HUES64 (cell line): Measurements from ENCODE around the gene C1QTNF12.

Source experiments
- H3K27ac ChIP-seq: 2 replicates; pipeline ENCODE4 v1.7.0; 2013; ENCODE audit warnings: low read depth, low read length, inconsistent platforms
- H3K27me3 ChIP-seq: 2 replicates; pipeline ENCODE4 v1.6.1; 2013; ENCODE audit warnings: mild to moderate bottlenecking, low read length; ENCODE audit not compliant: insufficient read depth
- H3K36me3 ChIP-seq: 2 replicates; pipeline ENCODE4 v1.6.1; 2013; ENCODE audit warnings: mild to moderate bottlenecking, low read length; ENCODE audit not compliant: insufficient read depth
- H3K4me1 ChIP-seq: 2 replicates; pipeline ENCODE4 v1.6.1; 2013; ENCODE audit warnings: mild to moderate bottlenecking, low read length, moderate library complexity; ENCODE audit not compliant: insufficient read depth
- H3K4me3 ChIP-seq: 2 replicates; pipeline ENCODE4 v1.5.1; 2013; ENCODE audit warnings: mild to moderate bottlenecking, low read length, moderate library complexity
- H3K9ac ChIP-seq: 2 replicates; pipeline ENCODE4 v1.6.1; 2013; ENCODE audit warnings: mild to moderate bottlenecking, low read depth, low read length
- H3K9me3 ChIP-seq: 2 replicates; pipeline ENCODE4 v1.6.1; 2013; ENCODE audit warnings: low read depth, low read length; ENCODE audit not compliant: insufficient read depth
- WGBS: fragments of 150-250, 120-280 bp; methylation state at CpG from one replicate; pipeline ENCODE4 v1.1.7; 2013; ENCODE audit warnings: missing lambda C conversion rate; 5-methylcytosine and 5-hydroxymethylcytosine counted together

Gene C1QTNF12

DNA sequence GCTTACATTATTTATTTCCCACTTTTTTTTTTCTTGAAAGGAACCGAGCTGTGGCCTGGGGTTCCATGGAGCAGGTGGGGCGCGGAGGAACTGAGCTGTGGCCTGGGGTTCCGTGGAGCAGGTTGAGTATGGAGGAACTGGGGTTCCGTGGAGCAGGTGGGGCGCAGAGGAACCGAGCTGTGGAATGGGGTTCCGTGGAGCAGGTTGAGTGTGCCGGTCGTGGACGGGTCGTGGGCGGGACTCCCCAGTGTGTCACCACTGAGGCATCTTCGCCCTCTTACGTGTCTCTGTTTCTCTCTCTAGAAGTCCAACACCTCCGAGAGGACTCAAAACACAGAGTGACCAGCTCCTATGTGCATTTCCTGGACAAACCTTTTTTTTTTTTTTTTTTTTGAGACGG is 32.5 kb upstream of the C1QTNF12 start:
- H3K36me3 ChIP-seq, result no peaks in the 10 kb centered on the region
- no peaks in the 10 kb centered on the region for H3K9me3 ChIP-seq
- no peaks in the 10 kb centered on the region for H3K4me1 ChIP-seq
- no peak overlapping the region for H3K27ac ChIP-seq
- H3K9ac ChIP-seq, result no peak overlapping the region
- WGBS, result 93% methylated on average over 16 of the region's 17 CpGs
- H3K27me3 ChIP-seq, result no peaks in the 10 kb centered on the region
- no peak overlapping the region for H3K4me3 ChIP-seq

GRCh38 chr1:1278620-1279019 is 32.1 kb upstream of the C1QTNF12 start:
- 94% methylated on average over 13 of the region's 13 CpGs for WGBS
- Histone ChIP-seq H3K4me1 (no peaks in the 10 kb centered on the region), H3K9me3 (no peaks in the 10 kb centered on the region), H3K36me3 (no peaks in the 10 kb centered on the region), H3K27me3 (no peaks in the 10 kb centered on the region), H3K9ac (no peak overlapping the region), H3K27ac (no peak overlapping the region), H3K4me3 (no peak overlapping the region)

GRCh38 chr1:1275836-1276235 is 29.3 kb upstream of the C1QTNF12 start:
- H3K9ac ChIP-seq, result no peak overlapping the region

GRCh38 chr1:1274931-1275431 is 28.5 kb upstream of the C1QTNF12 start:
- Histone ChIP-seq H3K4me3 (no peak overlapping the region), H3K9ac (no peak overlapping the region), H3K4me1 (no peaks in the 10 kb centered on the region; the same call in 1 of the 2 replicates), H3K27ac (no peak overlapping the region), H3K27me3 (no peaks in the 10 kb centered on the region), H3K9me3 (no peaks in the 10 kb centered on the region), H3K36me3 (peaks cover 9% of the 10 kb centered on the region; the same call in 1 of the 2 replicates)
- WGBS, result 97% methylated on average over 15 of the region's 15 CpGs

More at GRCh38 chr1:1275836-1276235, 29.3 kb upstream of the C1QTNF12 start:
- Histone ChIP-seq H3K4me3 (no peak overlapping the region), H3K27me3 (no peaks in the 10 kb centered on the region), H3K36me3 (peaks cover 9% of the 10 kb centered on the region; the same call in 1 of the 2 replicates), H3K27ac (no peak overlapping the region), H3K9me3 (no peaks in the 10 kb centered on the region), H3K4me1 (no peaks in the 10 kb centered on the region; the same call in 1 of the 2 replicates)
- 91% methylated on average over 9 of the region's 9 CpGs for WGBS

DNA sequence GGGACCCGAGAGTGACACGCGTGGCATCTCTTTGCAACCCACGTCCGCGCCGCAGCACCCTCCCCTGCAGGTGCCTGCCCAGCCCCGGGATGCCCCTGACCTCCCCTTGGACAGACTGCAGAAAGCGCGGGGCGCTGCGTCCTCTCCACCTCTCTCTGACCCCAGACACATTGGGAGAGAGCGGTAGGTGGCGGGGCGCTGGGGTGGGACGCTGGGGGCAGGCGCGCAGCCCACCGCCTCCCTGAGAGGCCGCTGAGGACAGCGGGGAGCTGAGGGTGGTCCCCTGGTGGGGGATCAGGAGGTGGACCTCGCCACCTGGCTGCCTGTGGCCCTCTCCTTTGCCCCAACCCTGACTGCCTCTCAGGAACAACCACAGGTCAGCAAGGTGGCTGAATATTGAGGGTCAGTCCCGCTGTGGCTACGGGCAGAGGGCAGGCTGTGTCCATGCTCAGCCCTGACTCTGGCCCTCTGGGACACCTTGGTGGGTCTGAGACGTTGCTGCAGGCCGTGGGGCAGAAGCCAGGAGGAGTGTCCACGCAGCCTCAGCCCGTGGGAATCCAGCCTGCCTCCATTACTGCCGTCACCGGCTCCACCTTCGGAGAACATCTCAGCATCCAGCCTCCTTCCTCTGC is 27.9 kb upstream of the C1QTNF12 start:
- H3K27ac ChIP-seq, result no peak overlapping the region
- H3K9me3 ChIP-seq, result no peaks in the 10 kb centered on the region

DNA sequence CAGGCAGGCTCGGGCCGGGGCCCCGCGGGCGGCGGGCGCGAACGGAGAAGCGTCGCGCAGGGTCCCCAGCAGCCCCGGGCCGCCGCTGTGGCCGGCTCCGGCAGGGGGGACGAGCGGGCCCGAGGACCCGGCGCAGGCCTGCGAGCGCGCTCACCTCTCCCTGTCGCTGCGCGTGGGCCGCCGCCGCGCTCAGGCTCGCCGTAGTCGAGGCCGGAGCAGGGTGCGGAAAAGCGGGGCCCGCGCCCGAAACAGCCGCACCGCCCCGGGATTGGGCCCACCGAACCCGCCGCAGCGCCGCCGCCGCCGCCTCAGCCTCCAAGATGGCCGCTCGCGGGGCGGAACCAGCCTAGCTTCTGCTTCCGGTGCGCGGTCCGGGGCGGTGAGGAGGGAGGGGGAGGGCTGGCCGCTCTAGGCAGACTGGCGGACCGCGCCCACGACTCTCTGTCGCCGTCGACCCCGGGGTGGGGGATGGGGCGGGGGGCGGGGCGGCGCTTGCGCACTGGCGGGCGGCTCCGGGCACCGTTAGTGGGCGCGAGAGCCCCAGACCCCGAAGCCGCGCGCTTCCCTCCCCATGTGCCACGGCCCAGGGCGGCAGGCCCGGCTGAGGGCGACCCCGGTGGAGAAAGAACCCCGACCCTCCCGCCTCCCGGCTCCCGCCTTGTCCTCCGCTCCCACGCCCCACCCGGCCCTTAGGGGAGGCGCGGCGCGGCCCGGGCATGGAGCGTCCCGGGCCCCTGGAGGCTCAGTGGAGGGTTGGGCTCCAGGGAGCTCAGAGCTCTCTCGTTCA is 27.2 kb upstream of the C1QTNF12 start, which contains the start of gene UBE2J2:
TSS of gene UBE2J2 (minus strand) at position 343 of the 787 bp plus-strand sequence. CDS start 5,862 bp downstream, outside the sequence.
- H3K4me1 ChIP-seq, result no peaks in the 10 kb centered on the region; the same call in 1 of the 2 replicates
- peaks cover 10% of the 10 kb centered on the region for H3K36me3 ChIP-seq
- H3K9ac ChIP-seq, result peak within 1 kb of the TSS; percentile 98
- H3K9me3 ChIP-seq, result no peaks in the 10 kb centered on the region
- WGBS, result under 1% methylated on average over 103 of the region's 105 CpGs
- H3K27ac ChIP-seq, result peak within 1 kb of the TSS; percentile 68
- H3K27me3 ChIP-seq, result no peaks in the 10 kb centered on the region
- H3K4me3 ChIP-seq, result peak within 1 kb of the TSS; percentile 95

More for the DNA sequence above, 27.9 kb upstream of the C1QTNF12 start:
- peak overlapping the region; percentile 74 for H3K9ac ChIP-seq
- no peaks in the 10 kb centered on the region; the same call in 1 of the 2 replicates for H3K4me1 ChIP-seq
- H3K4me3 ChIP-seq, result peak overlapping the region; percentile 95
- H3K36me3 ChIP-seq, result peaks cover 9% of the 10 kb centered on the region; the same call in 1 of the 2 replicates
- no peaks in the 10 kb centered on the region for H3K27me3 ChIP-seq
- WGBS, result 34% methylated on average over 27 of the region's 31 CpGs

GRCh38 chr1:1273209-1273511 is 26.6 kb upstream of the C1QTNF12 start:
- no peaks in the 10 kb centered on the region; the same call in 1 of the 2 replicates for H3K4me1 ChIP-seq
- WGBS, result under 1% methylated on average over 31 of the region's 31 CpGs
- peak overlapping the region; percentile 98 for H3K9ac ChIP-seq
- H3K9me3 ChIP-seq, result no peaks in the 10 kb centered on the region
- H3K27ac ChIP-seq, result peak overlapping the region; percentile 68
- no peaks in the 10 kb centered on the region for H3K27me3 ChIP-seq
- H3K4me3 ChIP-seq, result peak overlapping the region; percentile 95
- H3K36me3 ChIP-seq, result peaks cover 15% of the 10 kb centered on the region

- WGBS, result 52% methylated on average over 43 of the region's 43 CpGs
- no peaks in the 10 kb centered on the region for H3K27me3 ChIP-seq
- peak overlapping the region; percentile 98 for H3K9ac ChIP-seq
- no peak overlapping the region; the same call in none of the 2 replicates for H3K27ac ChIP-seq
- H3K4me1 ChIP-seq, result no peaks in the 10 kb centered on the region; the same call in 1 of the 2 replicates
- no peaks in the 10 kb centered on the region for H3K9me3 ChIP-seq
- H3K36me3 ChIP-seq, result peaks cover 20% of the 10 kb centered on the region
- H3K4me3 ChIP-seq, result peak overlapping the region; percentile 95
Observed at GRCh38 chr1:1272341-1273208, 26.1 kb upstream of the C1QTNF12 start.

- Histone ChIP-seq H3K4me3 (no peak overlapping the region), H3K9me3 (no peaks in the 10 kb centered on the region), H3K4me1 (no peaks in the 10 kb centered on the region; the same call in 1 of the 2 replicates), H3K27me3 (no peaks in the 10 kb centered on the region), H3K36me3 (peaks cover 30% of the 10 kb centered on the region), H3K9ac (no peak overlapping the region; the same call in 1 of the 2 replicates), H3K27ac (no peak overlapping the region)
- WGBS, result 92% methylated on average over 7 of the region's 7 CpGs
Observed at GRCh38 chr1:1270813-1271212, 24.3 kb upstream of the C1QTNF12 start.

GRCh38 chr1:1268284-1268682 is 21.8 kb upstream of the C1QTNF12 start:
- Histone ChIP-seq H3K27me3 (no peaks in the 10 kb centered on the region), H3K9ac (no peak overlapping the region), H3K36me3 (peaks cover 54% of the 10 kb centered on the region), H3K27ac (no peak overlapping the region), H3K9me3 (no peaks in the 10 kb centered on the region), H3K4me3 (no peak overlapping the region), H3K4me1 (no peaks in the 10 kb centered on the region; the same call in 1 of the 2 replicates)
- 97% methylated on average over 13 of the region's 13 CpGs for WGBS
